Adrenal gland (tissue), 5 donors: ENCODE data around the gene MRPS34.

Experiments
- POLR2A ChIP-seq, 2 donors: fragments of 450-650 bp; IDR thresholded peaks; one replicate each; pipeline ENCODE4 v1.6.1; 2017; ENCODE audit warnings: antibody characterized with exemption in 2 of 2, mild to moderate bottlenecking in 2 of 2, moderate library complexity in 1 of 2
- TF ChIP-seq, protein P1 (sequence below), 6 experiments: fragments of 450-650 bp in 4 of 6; fragments of 200-600 bp in 2 of 6; sonication (generic) in 1 of 6; IDR thresholded peaks; 1 replicate in 5 of 6; 2 replicates in 1 of 6; pipeline versions ENCODE4 v1.5.1 to v1.8.0; 2016 to 2021; ENCODE audit warnings: antibody characterized with exemption in 6 of 6, mild to moderate bottlenecking in 2 of 6, moderate library complexity in 1 of 6
- donor health status: DM: no; HTN: no; CAD: no.

DNA sequence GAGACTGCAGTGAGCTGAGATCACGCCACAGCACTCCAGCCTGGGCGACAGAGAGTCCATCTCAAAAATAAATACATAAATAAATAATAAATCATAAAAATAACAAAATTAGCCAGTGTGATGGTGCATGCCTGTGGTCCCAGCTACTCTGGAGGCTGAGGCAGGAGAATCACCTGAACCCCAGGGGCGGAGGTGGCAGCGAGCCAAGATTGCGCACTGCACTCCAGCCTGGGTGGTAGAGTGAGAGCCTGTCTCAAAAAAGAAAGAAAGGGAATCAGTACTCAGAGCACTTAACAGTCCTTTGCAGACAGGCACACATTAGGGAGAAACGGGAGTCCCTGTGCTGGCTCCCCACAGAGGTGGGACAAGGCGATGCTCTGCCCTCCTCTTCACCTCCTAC, 41.9 kb downstream of the MRPS34 start:
- TF ChIP-seq, protein P1, sequence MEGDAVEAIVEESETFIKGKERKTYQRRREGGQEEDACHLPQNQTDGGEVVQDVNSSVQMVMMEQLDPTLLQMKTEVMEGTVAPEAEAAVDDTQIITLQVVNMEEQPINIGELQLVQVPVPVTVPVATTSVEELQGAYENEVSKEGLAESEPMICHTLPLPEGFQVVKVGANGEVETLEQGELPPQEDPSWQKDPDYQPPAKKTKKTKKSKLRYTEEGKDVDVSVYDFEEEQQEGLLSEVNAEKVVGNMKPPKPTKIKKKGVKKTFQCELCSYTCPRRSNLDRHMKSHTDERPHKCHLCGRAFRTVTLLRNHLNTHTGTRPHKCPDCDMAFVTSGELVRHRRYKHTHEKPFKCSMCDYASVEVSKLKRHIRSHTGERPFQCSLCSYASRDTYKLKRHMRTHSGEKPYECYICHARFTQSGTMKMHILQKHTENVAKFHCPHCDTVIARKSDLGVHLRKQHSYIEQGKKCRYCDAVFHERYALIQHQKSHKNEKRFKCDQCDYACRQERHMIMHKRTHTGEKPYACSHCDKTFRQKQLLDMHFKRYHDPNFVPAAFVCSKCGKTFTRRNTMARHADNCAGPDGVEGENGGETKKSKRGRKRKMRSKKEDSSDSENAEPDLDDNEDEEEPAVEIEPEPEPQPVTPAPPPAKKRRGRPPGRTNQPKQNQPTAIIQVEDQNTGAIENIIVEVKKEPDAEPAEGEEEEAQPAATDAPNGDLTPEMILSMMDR (IDR thresholded peaks at IDR 0.05), result no peak
- no peak for TF ChIP-seq POLR2A (IDR thresholded peaks at IDR 0.05)
